Measurements from ENCODE around the gene BSND. TPM values are rescaled to one million over a fixed set of nuclear protein-coding genes. Genes with fewer than 3 reads are reported as not detected.

The BSND gene
- total RNA-seq, 2 donors from 2014 or later = not detected

GRCh38 chr1:55047611-55048010, 48.9 kb downstream of the BSND start:
- Histone ChIP-seq H3K27ac (no peak overlapping the region), H3K36me3 (no peaks in the 10 kb centered on the region), H3K4me1 (no peaks in the 10 kb centered on the region), H3K27me3 (no peaks in the 10 kb centered on the region), H3K9me3 (no peaks in the 10 kb centered on the region), H3K4me3 (no peak overlapping the region), H3K9ac (ENCODE audit: low read depth in 2 of 2, low read length in 2 of 2) (no peak overlapping the region)
- no peak for TF ChIP-seq CTCF (IDR thresholded peaks at IDR 0.05)
- intact Hi-C loops (cut with DNase I) = no loop called here
- DNase-seq = no peak

GRCh38 chr1:55048453-55049270, 49.9 kb downstream of the BSND start:
- Histone ChIP-seq H3K36me3 (no peaks in the 10 kb centered on the region), H3K27ac (no peak overlapping the region), H3K4me1 (no peaks in the 10 kb centered on the region), H3K9ac (ENCODE audit: low read depth in 2 of 2, low read length in 2 of 2) (no peak overlapping the region), H3K27me3 (no peaks in the 10 kb centered on the region), H3K9me3 (no peaks in the 10 kb centered on the region), H3K4me3 (no peak overlapping the region)
- TF ChIP-seq CTCF (IDR thresholded peaks at IDR 0.05) = no peak
- intact Hi-C loops (cut with DNase I) = no loop called here
- no peak for DNase-seq

GRCh38 chr1:55049271-55049913, 50.7 kb downstream of the BSND start:
- Histone ChIP-seq H3K4me1 (no peaks in the 10 kb centered on the region), H3K9me3 (no peaks in the 10 kb centered on the region), H3K4me3 (no peak overlapping the region), H3K9ac (ENCODE audit: low read depth in 2 of 2, low read length in 2 of 2) (no peak overlapping the region), H3K36me3 (no peaks in the 10 kb centered on the region), H3K27ac (no peak overlapping the region), H3K27me3 (no peaks in the 10 kb centered on the region)
- DNase-seq = no peak
- intact Hi-C loops (cut with DNase I) = no loop called here
- no peak for TF ChIP-seq CTCF (IDR thresholded peaks at IDR 0.05)

- DNase-seq = no peak
- Histone ChIP-seq H3K36me3 (no peaks in the 10 kb centered on the region), H3K9ac (ENCODE audit: low read depth in 2 of 2, low read length in 2 of 2) (no peak overlapping the region), H3K4me1 (no peaks in the 10 kb centered on the region), H3K27me3 (no peaks in the 10 kb centered on the region), H3K27ac (no peak overlapping the region), H3K9me3 (no peaks in the 10 kb centered on the region), H3K4me3 (no peak overlapping the region)
- TF ChIP-seq CTCF (IDR thresholded peaks at IDR 0.05) = no peak
- intact Hi-C loops (cut with DNase I) = no loop called here
Observed at GRCh38 chr1:55049914-55050278, 51.2 kb downstream of the BSND start.

- Histone ChIP-seq H3K9me3 (no peaks in the 10 kb centered on the region), H3K9ac (ENCODE audit: low read depth in 2 of 2, low read length in 2 of 2) (no peak overlapping the region), H3K36me3 (no peaks in the 10 kb centered on the region), H3K4me3 (no peak overlapping the region), H3K4me1 (no peaks in the 10 kb centered on the region), H3K27me3 (no peaks in the 10 kb centered on the region), H3K27ac (no peak overlapping the region)
- TF ChIP-seq CTCF (IDR thresholded peaks at IDR 0.05) = no peak
- DNase-seq = no peak
- intact Hi-C loops (cut with DNase I) = no loop called here
Observed at GRCh38 chr1:55050283-55050682, 51.5 kb downstream of the BSND start.

Data from colonic mucosa (tissue), 4 donors.